Measurements from ENCODE around the gene SMOC2.

DNA sequence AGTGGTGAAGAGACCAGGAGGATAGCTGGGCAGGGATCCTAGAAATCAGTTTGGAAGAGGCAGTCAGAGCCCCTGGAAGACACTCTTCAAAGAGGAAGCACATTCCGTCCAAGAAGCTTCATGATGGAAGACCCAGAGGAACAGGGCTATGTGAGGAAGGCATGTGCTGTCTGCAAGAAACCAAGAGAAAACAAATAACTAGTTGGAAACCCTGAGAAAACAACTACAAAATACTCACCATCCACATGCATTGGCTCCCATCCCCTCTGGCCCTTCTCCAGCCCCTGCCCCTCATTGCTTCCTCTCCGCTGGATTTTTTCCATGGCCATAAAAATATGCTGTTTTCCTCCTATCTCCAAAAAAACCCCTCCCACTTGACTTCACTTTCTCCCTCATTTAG, 40.9 kb upstream of the SMOC2 start:
- TF ChIP-seq, protein P1, sequence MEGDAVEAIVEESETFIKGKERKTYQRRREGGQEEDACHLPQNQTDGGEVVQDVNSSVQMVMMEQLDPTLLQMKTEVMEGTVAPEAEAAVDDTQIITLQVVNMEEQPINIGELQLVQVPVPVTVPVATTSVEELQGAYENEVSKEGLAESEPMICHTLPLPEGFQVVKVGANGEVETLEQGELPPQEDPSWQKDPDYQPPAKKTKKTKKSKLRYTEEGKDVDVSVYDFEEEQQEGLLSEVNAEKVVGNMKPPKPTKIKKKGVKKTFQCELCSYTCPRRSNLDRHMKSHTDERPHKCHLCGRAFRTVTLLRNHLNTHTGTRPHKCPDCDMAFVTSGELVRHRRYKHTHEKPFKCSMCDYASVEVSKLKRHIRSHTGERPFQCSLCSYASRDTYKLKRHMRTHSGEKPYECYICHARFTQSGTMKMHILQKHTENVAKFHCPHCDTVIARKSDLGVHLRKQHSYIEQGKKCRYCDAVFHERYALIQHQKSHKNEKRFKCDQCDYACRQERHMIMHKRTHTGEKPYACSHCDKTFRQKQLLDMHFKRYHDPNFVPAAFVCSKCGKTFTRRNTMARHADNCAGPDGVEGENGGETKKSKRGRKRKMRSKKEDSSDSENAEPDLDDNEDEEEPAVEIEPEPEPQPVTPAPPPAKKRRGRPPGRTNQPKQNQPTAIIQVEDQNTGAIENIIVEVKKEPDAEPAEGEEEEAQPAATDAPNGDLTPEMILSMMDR (IDR thresholded peaks at IDR 0.05): no peak
- TF ChIP-seq POLR2A (IDR thresholded peaks at IDR 0.05) (no peak), EP300 (IDR thresholded peaks at IDR 0.05; ENCODE audit: low read depth) (no peak)
